Measurements from ENCODE around the gene MAP4K3. TPM values are rescaled to one million over a fixed set of nuclear protein-coding genes. Genes with fewer than 3 reads are reported as not detected.

MAP4K3 gene
- total and polyA plus RNA-seq, 10 of the 15 experiments (the other 5 are each of a cell fraction or from before 2014, with no cell fraction given), result 0.04 to 0.95 (median 0.21) TPM; not detected in 1

GRCh38 chr2:39203382-39203781 is 233.7 kb downstream of the MAP4K3 start (continued):
- TF ChIP-seq ZBTB40 (IDR thresholded peaks at IDR 0.05; ENCODE audit: borderline replicate concordance) (no peak), RELB (IDR thresholded peaks at IDR 0.05; ENCODE audit: low read depth) (no peak), FOS (IDR thresholded peaks at IDR 0.05; ENCODE audit: borderline replicate concordance, extremely low read depth, insufficient read length) (no peak)
- TF ChIP-seq, protein P1, sequence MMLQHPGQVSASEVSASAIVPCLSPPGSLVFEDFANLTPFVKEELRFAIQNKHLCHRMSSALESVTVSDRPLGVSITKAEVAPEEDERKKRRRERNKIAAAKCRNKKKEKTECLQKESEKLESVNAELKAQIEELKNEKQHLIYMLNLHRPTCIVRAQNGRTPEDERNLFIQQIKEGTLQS (IDR thresholded peaks at IDR 0.05; ENCODE audit: borderline replicate concordance, extremely low read depth, low read depth, low read length), result no peak
